ENCODE results near the gene TBCA. TPM values are rescaled to one million over a fixed set of nuclear protein-coding genes. Genes with fewer than 3 reads are reported as not detected.

The TBCA gene
- total RNA-seq, 2 experiments from 2014 or later, result 174 to 268 TPM

- no peaks in the 10 kb centered on the region for H3K79me2 ChIP-seq (ENCODE audit: insufficient read depth, low read depth, low read length)
- no peaks in the 10 kb centered on the region for H3K36me3 ChIP-seq (ENCODE audit: insufficient read depth, low read length)
- no peak overlapping the region for H3K27ac ChIP-seq (ENCODE audit: low read depth, low read length, poor library complexity, severe bottlenecking)
- TF ChIP-seq CTCF (conservative IDR thresholded peaks at IDR 0.05; ENCODE audit: low read length), result no peak
- no peak for TF ChIP-seq EZH2phosphoT487 (IDR thresholded peaks at IDR 0.05; ENCODE audit: borderline replicate concordance, low read depth, low read length)
- no peaks in the 10 kb centered on the region for H3K4me1 ChIP-seq (ENCODE audit: insufficient read depth, low read length, poor library complexity, severe bottlenecking)
- no peak overlapping the region for H3K4me2 ChIP-seq (ENCODE audit: low read length)
- CTCF ChIA-PET (ENCODE audit: unreplicated experiment), result no interaction called here
- POLR2A ChIA-PET, result interaction anchor here (0.6 to 1.2 kb wide), 2 partner anchors 10 to 14 kb away, joined by 3 to 4 read pairs; no protein-coding TSS in a partner anchor
- no peak overlapping the region for H3K4me3 ChIP-seq (ENCODE audit: low read depth, low read length, poor library complexity, severe bottlenecking)
- H2AFZ ChIP-seq (ENCODE audit: low read length), result no peak overlapping the region
- no peaks in the 10 kb centered on the region for H4K20me1 ChIP-seq (ENCODE audit: insufficient read depth, low read length)
- no peaks in the 10 kb centered on the region for H3K9me3 ChIP-seq (ENCODE audit: low read length)
- intact Hi-C loops (cut with micrococcal nuclease; ENCODE audit: unreplicated experiment), result no loop called here
- no peak for DNase-seq (ENCODE audit: low spot score)
- no TSS peak for BruUV-seq (replicated peaks)
- no peaks in the 10 kb centered on the region for H3K9me2 ChIP-seq (ENCODE audit: insufficient read depth, low read length)
Observed at GRCh38 chr5:77662635-77663034, 113.5 kb downstream of the TBCA start.

DNA sequence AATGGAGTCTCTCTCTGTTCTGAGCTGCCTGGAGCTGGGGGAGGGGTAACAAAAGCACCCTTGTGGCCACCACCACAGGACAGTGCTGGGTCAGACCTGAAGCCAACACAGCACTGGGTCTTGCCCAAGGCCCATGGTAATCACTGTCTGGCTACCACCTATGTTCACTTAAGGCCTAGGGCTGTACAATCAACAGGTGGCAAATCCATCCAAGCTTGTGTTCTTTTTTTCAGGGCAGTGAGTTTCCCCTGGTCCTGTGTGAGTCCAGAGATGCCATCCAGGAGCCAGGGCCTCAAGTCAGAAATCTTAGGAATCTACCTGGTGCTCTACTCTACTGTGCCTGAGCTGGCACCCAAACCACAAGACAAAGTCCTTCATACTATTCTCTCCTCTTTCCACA is 117.5 kb downstream of the TBCA start:
- no TSS peak for BruUV-seq (replicated peaks)
- no peaks in the 10 kb centered on the region for H3K9me3 ChIP-seq (ENCODE audit: low read length)
- POLR2A ChIA-PET, result no interaction called here
- no peaks in the 10 kb centered on the region for H4K20me1 ChIP-seq (ENCODE audit: insufficient read depth, low read length)
- CTCF ChIA-PET (ENCODE audit: unreplicated experiment), result no interaction called here
- H3K79me2 ChIP-seq (ENCODE audit: insufficient read depth, low read depth, low read length), result no peaks in the 10 kb centered on the region
- H3K4me2 ChIP-seq (ENCODE audit: low read length), result no peak overlapping the region
- no peaks in the 10 kb centered on the region for H3K4me1 ChIP-seq (ENCODE audit: insufficient read depth, low read length, poor library complexity, severe bottlenecking)
- no peaks in the 10 kb centered on the region for H3K36me3 ChIP-seq (ENCODE audit: insufficient read depth, low read length)
- H3K27ac ChIP-seq (ENCODE audit: low read depth, low read length, poor library complexity, severe bottlenecking), result no peak overlapping the region
- H2AFZ ChIP-seq (ENCODE audit: low read length), result no peak overlapping the region
- no peaks in the 10 kb centered on the region for H3K9me2 ChIP-seq (ENCODE audit: insufficient read depth, low read length)
- no peak for DNase-seq (ENCODE audit: low spot score)
- H3K4me3 ChIP-seq (ENCODE audit: low read depth, low read length, poor library complexity, severe bottlenecking), result no peak overlapping the region
- intact Hi-C loops (cut with micrococcal nuclease; ENCODE audit: unreplicated experiment), result no loop called here
- no peak for TF ChIP-seq EZH2phosphoT487 (IDR thresholded peaks at IDR 0.05; ENCODE audit: borderline replicate concordance, low read depth, low read length)
- no peak for TF ChIP-seq CTCF (conservative IDR thresholded peaks at IDR 0.05; ENCODE audit: low read length)

DNA sequence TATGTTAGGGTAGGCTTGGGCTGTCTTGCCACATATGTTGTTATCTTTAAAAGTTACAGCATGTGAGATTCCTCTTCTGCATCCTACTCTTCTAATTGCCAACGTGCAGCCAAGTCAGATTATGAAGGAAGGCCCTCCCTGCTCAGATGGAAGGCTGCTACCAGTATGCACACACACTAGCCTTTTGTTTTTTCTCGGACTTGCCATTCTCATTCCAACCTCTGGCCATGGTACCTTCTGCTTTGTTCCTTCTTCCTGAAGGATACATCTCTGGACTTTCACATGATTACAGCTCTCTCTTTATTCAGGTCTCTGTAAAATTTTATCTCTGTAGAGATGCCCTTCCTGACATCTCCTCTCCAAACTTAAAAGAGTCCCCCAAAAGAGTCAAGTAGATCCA is 124.8 kb downstream of the TBCA start:
- H3K36me3 ChIP-seq (ENCODE audit: insufficient read depth, low read length), result no peaks in the 10 kb centered on the region
- no peak overlapping the region for H3K4me3 ChIP-seq (ENCODE audit: low read depth, low read length, poor library complexity, severe bottlenecking)
- no peak overlapping the region for H3K4me2 ChIP-seq (ENCODE audit: low read length)
- H3K4me1 ChIP-seq (ENCODE audit: insufficient read depth, low read length, poor library complexity, severe bottlenecking), result no peaks in the 10 kb centered on the region
- intact Hi-C loops (cut with micrococcal nuclease; ENCODE audit: unreplicated experiment), result no loop called here
- POLR2A ChIA-PET, result no interaction called here
- no peak for TF ChIP-seq EZH2phosphoT487 (IDR thresholded peaks at IDR 0.05; ENCODE audit: borderline replicate concordance, low read depth, low read length)
- TF ChIP-seq CTCF (conservative IDR thresholded peaks at IDR 0.05; ENCODE audit: low read length), result no peak
- H3K79me2 ChIP-seq (ENCODE audit: insufficient read depth, low read depth, low read length), result no peaks in the 10 kb centered on the region
- H3K9me3 ChIP-seq (ENCODE audit: low read length), result no peaks in the 10 kb centered on the region
- DNase-seq (ENCODE audit: low spot score), result no peak
- no peak overlapping the region for H2AFZ ChIP-seq (ENCODE audit: low read length)
- CTCF ChIA-PET (ENCODE audit: unreplicated experiment), result no interaction called here
- no TSS peak for BruUV-seq (replicated peaks)
- H3K9me2 ChIP-seq (ENCODE audit: insufficient read depth, low read length), result no peaks in the 10 kb centered on the region
- no peak overlapping the region for H3K27ac ChIP-seq (ENCODE audit: low read depth, low read length, poor library complexity, severe bottlenecking)
- H4K20me1 ChIP-seq (ENCODE audit: insufficient read depth, low read length), result no peaks in the 10 kb centered on the region
